Stomach (tissue), 9 donors: ENCODE data around the gene PRTN3. TPM values are rescaled to one million over a fixed set of nuclear protein-coding genes. Genes with fewer than 3 reads are reported as not detected.

Experiments
- DNase-seq, 2 donors: peaks; one replicate each; pipeline versions ENCODE4 v3.0.0 to v3.0.0-alpha.2; 2013 to 2019
- H3K27ac ChIP-seq, 5 donors: fragments of 200-600 bp in 4 of 5; sonication (generic) in 4 of 5; one replicate each; pipeline ENCODE4 v1.5.1; 2013 to 2019; ENCODE audit warnings: mild to moderate bottlenecking in 1 of 5, moderate library complexity in 1 of 5
- H3K27me3 ChIP-seq, 3 donors: fragments of 200-600 bp; sonication (generic); one replicate each; pipeline ENCODE4 v1.5.1; 2017 to 2019; ENCODE audit warnings: mixed run types in 1 of 3
- H3K36me3 ChIP-seq, 4 donors: fragments of 200-600 bp; sonication (generic); 1 replicate in 3 of 4; 2 replicates in 1 of 4; pipeline ENCODE4 v1.5.1; 2016 to 2019
- H3K4me1 ChIP-seq, 4 donors: fragments of 200-600 bp; sonication (generic); one replicate each; pipeline ENCODE4 v1.5.1; 2016 to 2019
- H3K4me3 ChIP-seq, 4 donors: fragments of 200-600 bp; sonication (generic) in 3 of 4; one replicate each; pipeline ENCODE4 v1.5.1; 2016 to 2019; ENCODE audit warnings: mild to moderate bottlenecking in 1 of 4
- H3K9me3 ChIP-seq, 4 donors: fragments of 200-600 bp; sonication (generic); one replicate each; pipeline ENCODE4 v1.5.1; 2016 to 2019
- CTCF ChIP-seq, 7 experiments: fragments of 450-650 bp in 4 of 7; fragments of 200-600 bp in 3 of 7; sonication (generic) in 3 of 7; IDR thresholded peaks; one replicate each; pipeline ENCODE4 v1.5.1; 2016 to 2019; ENCODE audit warnings: antibody characterized with exemption in 7 of 7, control low read depth in 2 of 7, mild to moderate bottlenecking in 1 of 7
- EP300 ChIP-seq: sonication (generic); formaldehyde crosslinking; IDR thresholded peaks from one replicate; pipeline ENCODE4 v1.6.1; 2017; ENCODE audit warnings: antibody characterized with exemption
- POLR2A ChIP-seq, 4 donors: fragments of 450-650 bp; IDR thresholded peaks; one replicate each; pipeline ENCODE4 v1.6.1; 2016; ENCODE audit warnings: antibody characterized with exemption in 4 of 4, control low read depth in 2 of 4, mild to moderate bottlenecking in 1 of 4, moderate library complexity in 1 of 4
- POLR2AphosphoS5 ChIP-seq, 3 donors: sonication (generic); formaldehyde crosslinking; IDR thresholded peaks; one replicate each; pipeline ENCODE4 v1.6.1; 2016; ENCODE audit warnings: antibody characterized with exemption in 3 of 3
- WGBS, 5 donors: extraction: QIAGEN DNeasy Blood & Tissue Kit in 3 of 5; methylation state at CpG; one replicate each; pipeline versions ENCODE4 v1.1.5 to v1.1.7; 2013 to 2018; 5-methylcytosine and 5-hydroxymethylcytosine counted together
- intact Hi-C: fragments of 100-400 bp; cut with DNase I; formaldehyde crosslinking; loops from one replicate; pipeline ENCODE4 v1.15.1; 2023; ENCODE audit warnings: low total_unique reads
- polyA plus RNA-seq, 3 donors: library from polyadenylated mRNA; stranded (reverse); fragments of 200-250 nt; gene quantifications; one replicate each; pipeline ENCODE4 v1.2.3, GENCODE V29; 2013
- total RNA-seq, 5 donors: library from RNA; depleted of rRNA; stranded (reverse); fragments of >200 nt; gene quantifications; one replicate each; pipeline versions ENCODE4 v1.1.0 to v1.2.3, GENCODE V29; 2014 to 2016
- donor health status: healthy with polysubstance abuse.
- donor health status: Bipolar disorder and iron deficiency.
- donor health status: healthy.

The PRTN3 gene
- total and polyA plus RNA-seq, 8 donors = 0.15 to 2.6 TPM; not detected in 6

- WGBS, 5 donors = 95 to 99% (median 98%) methylated on average over 27 to 34 of the region's 34 CpGs
- Histone ChIP-seq H3K9me3 (no peaks in the 10 kb centered on the region), H3K4me3 (no peak overlapping the region), H3K4me1 (peaks cover 0 to 4% (median 0%) of the 10 kb centered on the region in 4 donors), H3K27me3 (no peaks in the 10 kb centered on the region), H3K36me3 (peaks cover 62 to 94% (median 88%) of the 10 kb centered on the region in 4 donors), H3K27ac (no peak overlapping the region)
- intact Hi-C loops = no loop called here
- no peak for DNase-seq
- TF ChIP-seq CTCF (IDR thresholded peaks at IDR 0.05) = no peak
- TF ChIP-seq POLR2AphosphoS5 (IDR thresholded peaks at IDR 0.05) = no peak
- no peak for TF ChIP-seq EP300
- no peak for TF ChIP-seq POLR2A (IDR thresholded peaks at IDR 0.05)
Observed at GRCh38 chr19:881385-882071, 40.7 kb downstream of the PRTN3 start.

- no peak overlapping the region for H3K27ac ChIP-seq
- H3K4me1 ChIP-seq = peaks cover 0 to 4% (median 0%) of the 10 kb centered on the region in 4 donors
- intact Hi-C loops = no loop called here
- TF ChIP-seq POLR2AphosphoS5 (IDR thresholded peaks at IDR 0.05) = no peak
- TF ChIP-seq POLR2A (IDR thresholded peaks at IDR 0.05) = no peak
- no peak for TF ChIP-seq EP300
- TF ChIP-seq CTCF (IDR thresholded peaks at IDR 0.05) = no peak
- H3K9me3 ChIP-seq = no peaks in the 10 kb centered on the region
- 89 to 96% (median 94%) methylated on average over 13 to 30 of the region's 30 CpGs for WGBS, 5 donors
- no peaks in the 10 kb centered on the region for H3K27me3 ChIP-seq
- no peak overlapping the region for H3K4me3 ChIP-seq
- H3K36me3 ChIP-seq = peaks cover 56 to 96% (median 92%) of the 10 kb centered on the region in 4 donors
- DNase-seq = no peak
Observed at GRCh38 chr19:882871-883497, 42.2 kb downstream of the PRTN3 start.

- intact Hi-C loops = no loop called here
- peak in 1 of 2 donors; percentile 54 for DNase-seq
- Histone ChIP-seq H3K27me3 (no peaks in the 10 kb centered on the region), H3K4me1 (peaks cover 0 to 4% (median 0%) of the 10 kb centered on the region in 4 donors), H3K36me3 (peaks cover 56 to 100% (median 99%) of the 10 kb centered on the region in 4 donors), H3K27ac (no peak overlapping the region), H3K9me3 (no peaks in the 10 kb centered on the region), H3K4me3 (no peak overlapping the region)
- WGBS, 5 donors = 81 to 91% (median 89%) methylated on average over 18 to 22 of the region's 22 CpGs
- no peak for TF ChIP-seq CTCF (IDR thresholded peaks at IDR 0.05)
Observed at GRCh38 chr19:883661-884211, 42.9 kb downstream of the PRTN3 start.

GRCh38 chr19:884420-885211 is 43.8 kb downstream of the PRTN3 start:
- Histone ChIP-seq H3K27me3 (no peaks in the 10 kb centered on the region), H3K36me3 (peaks cover 62 to 100% (median 99%) of the 10 kb centered on the region in 4 donors), H3K27ac (no peak overlapping the region), H3K9me3 (no peaks in the 10 kb centered on the region), H3K4me1 (peaks cover 0 to 4% (median 0%) of the 10 kb centered on the region in 4 donors), H3K4me3 (no peak overlapping the region)
- DNase-seq = no peak
- no peak for TF ChIP-seq CTCF (IDR thresholded peaks at IDR 0.05)
- no peak for TF ChIP-seq POLR2AphosphoS5 (IDR thresholded peaks at IDR 0.05)
- TF ChIP-seq POLR2A (IDR thresholded peaks at IDR 0.05) = no peak
- TF ChIP-seq EP300 = no peak
- intact Hi-C loops = no loop called here
- WGBS, 5 donors = 92 to 95% (median 95%) methylated on average over 31 to 51 of the region's 51 CpGs
